ENCODE results near the gene POU3F2.

POU3F2 gene

DNA sequence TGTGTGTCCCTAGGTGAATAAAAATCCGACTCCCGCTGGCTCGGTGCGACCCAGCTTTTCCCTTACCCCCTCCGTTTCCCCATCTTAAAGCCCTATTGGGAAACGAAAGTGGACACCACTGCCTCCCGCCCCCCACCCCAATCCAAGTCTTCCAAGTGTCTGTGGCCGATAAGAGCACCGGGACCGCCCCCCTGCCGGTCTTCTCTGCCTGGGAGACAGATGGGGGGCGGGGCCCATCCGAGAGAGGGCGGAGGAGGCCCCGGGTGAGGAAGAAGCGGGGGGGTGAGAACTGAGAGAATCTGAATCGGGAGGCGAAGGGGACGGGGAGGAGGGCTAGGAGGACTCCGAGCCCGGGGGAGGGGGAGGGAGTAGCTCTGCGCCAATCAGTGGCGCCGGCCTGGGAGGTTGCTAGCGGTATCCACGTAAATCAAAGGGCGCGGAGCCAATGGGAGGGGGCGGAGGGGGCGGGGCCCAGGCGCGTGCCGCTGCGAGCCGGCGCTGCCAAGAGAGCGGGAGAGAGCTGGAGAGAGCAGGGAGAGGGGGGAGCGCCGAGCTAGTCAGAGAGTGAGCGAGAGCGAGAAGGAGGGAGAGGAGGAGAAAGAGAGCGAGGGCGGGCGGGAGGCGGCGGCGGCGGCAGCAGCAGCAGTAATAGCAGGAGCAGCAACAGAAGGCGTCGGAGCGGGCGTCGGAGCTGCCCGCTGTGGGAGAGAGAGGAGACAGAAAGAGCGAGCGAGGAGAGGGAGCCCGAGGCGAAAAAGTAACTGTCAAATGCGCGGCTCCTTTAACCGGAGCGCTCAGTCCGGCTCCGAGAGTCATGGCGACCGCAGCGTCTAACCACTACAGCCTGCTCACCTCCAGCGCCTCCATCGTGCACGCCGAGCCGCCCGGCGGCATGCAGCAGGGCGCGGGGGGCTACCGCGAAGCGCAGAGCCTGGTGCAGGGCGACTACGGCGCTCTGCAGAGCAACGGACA, at the start of gene POU3F2:
Gene POU3F2, plus strand, starts transcription at position 515 of the 972 bp plus-strand sequence. Its CDS starts 300 bp downstream, at position 815.
- DNase-seq (ENCODE audit: low read depth), result peak; percentile 57

DNA sequence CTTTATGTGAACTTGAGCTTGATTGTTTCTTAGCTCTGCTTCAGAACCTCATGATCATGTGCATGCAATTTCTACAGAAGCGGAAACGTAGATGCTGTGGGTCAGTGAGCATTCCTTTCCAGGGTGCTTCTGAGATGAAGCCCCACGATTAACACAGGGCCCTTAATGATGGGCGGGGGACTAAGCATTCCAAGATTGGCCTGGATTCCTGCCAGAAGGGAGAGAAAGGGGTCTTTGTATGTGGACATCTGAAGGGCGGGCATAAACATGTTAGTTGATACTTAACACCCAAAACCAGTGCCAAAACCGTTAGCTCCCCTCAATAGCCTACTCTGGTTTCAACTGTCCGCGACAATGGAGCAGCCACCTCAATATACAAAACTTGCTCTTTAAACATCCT, 46.9 kb upstream of the POU3F2 start:
- DNase-seq (ENCODE audit: low read depth), result no peak

DNA sequence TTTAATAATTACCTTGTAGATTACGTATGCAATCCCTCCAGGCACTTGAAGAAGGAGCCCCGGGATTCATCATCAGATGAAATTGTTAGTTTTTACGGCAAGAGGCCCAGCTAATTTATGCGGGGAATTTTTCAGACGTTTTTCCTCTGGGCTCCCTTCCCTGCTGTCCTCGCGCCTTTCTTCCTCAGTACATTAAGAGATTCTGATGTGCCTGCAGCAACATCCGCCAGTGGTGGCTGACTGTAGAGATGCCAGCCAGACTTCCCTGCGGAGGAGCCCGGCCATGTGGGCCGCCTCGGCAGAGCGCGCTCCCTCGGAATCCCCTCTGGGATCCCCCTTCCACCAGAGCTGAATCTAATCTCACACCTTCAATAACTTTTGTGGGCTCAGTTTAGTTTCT, 46.4 kb upstream of the POU3F2 start:
- no peak for DNase-seq (ENCODE audit: low read depth)

DNA sequence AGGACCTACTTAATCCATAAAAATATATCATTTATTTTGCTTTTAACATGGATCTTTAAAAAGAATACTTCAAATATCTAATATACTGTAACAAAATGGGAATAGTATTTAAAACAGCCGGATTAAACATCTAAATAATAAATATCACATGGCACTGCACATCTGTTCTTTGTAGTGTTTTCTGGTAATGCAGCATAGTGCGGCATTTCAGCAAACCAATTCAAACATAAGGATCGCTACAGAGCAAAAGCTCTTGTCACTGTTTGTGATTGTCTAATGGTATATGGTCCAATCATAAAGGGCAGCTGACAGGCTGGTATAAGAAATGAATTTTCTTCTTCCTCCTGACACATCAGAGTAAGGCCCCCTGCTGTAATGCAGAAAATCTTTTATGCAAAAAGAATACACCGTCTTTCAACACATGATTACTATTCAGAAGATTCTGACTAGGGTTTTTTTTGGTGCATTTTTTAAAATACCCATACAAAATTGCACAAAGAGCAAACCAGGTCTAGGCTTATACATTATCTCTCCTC, 40.0 kb upstream of the POU3F2 start:
- no peak for DNase-seq (ENCODE audit: low read depth)

DNA sequence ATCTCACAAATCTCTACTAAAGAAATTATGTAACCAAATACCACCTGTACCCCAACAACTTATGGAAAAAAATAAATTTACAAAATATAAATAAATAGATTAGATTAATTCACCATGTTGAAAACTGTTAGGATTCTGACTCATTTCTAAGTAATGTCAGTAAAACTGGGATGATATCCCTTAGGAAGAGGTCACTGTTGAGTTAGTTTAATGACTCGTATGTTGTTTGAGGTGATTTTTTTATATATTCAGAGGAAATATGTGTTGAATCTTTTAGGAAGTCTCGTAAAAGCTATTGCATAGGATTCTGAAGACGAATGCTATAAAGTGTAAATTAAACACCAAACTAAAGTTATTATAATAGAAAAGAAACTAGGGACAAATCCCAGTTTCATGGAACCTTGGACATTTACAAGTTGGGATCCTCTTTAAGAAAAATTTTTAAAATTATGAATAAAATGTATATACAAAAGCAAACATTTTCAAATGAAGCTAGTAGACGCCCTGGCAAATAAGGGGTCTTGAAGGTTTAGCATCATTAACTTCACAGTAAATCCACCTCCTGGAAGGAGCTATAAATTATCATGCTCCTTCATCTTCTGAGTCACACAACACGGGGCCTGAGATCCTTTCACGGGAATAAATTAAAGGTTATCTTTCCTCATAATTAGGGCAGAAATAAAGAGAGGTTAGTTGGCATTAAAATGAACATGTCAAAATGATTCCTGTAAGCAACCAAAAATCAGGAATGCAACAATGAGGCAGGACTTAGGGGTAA, 37.0 kb upstream of the POU3F2 start:
- no peak for DNase-seq (ENCODE audit: low read depth)

DNA sequence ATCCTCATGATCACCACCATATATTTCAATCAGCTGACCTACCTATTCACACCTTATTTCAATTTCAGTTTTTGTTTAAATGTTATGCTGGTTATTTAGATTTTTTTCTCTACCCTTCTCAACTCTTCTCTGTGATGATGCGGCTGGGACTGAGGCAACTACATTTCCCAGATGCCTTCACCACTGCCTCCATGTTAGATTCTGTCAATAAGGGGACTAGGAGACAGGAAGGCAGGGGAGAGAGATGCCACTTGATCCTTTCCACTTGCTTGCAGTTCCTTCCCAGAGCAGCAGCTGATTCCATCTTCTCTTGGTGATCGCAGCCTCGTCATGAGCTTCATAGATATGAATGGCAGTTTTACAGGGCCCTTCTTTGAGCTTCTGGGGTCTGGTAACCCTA, 33.5 kb upstream of the POU3F2 start:
- no peak for DNase-seq (ENCODE audit: low read depth)

DNA sequence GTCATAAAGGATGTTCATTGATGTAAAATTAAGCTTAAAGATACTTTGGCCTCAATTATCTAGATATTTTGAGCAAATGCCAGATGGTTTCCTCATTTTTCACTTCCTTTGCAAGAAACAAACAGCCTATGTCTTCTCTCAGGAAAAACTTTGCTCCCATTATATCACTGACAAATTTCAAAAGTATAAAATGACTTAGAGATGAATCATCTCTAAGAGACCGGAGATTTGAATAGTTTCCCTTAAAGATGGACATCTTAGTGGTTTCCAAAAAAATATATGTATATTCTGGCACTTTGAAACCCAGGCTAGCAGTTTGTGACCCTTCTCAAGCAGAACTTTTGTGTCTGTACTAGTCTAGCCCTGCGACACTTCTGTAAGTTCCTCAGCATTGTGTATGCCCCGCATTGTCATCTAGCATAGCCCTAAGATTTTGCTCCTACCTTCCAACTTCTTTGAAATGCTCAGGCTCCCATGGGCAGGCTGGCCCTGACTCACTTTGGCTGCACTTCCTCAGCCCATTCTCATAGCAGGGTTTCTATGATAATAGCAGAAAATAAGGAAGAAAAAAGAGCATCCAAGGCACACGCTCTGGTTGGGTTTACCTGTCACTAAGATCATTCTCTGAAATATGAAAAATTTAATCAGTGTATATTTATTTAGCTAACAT, 25.7 kb upstream of the POU3F2 start:
- no peak for DNase-seq (ENCODE audit: low read depth)

DNA sequence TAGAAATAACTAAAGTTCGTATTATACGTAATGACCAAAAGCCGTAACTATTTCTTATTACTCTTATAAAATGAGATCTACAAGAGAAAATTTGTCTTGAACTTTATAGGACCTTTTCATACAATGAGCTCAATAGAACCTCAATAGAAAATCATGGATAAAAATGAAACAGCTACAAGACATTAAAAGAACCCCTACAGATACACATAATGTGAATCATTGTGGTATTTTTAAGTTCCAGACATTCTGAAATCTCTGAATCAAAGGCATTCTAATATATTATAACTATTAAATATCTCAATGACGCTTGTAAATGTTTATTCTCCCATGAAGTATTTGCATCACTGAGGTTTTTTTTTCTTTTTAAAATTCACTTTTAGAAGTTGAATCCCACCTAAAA, 22.2 kb upstream of the POU3F2 start:
- no peak for DNase-seq (ENCODE audit: low read depth)

DNA sequence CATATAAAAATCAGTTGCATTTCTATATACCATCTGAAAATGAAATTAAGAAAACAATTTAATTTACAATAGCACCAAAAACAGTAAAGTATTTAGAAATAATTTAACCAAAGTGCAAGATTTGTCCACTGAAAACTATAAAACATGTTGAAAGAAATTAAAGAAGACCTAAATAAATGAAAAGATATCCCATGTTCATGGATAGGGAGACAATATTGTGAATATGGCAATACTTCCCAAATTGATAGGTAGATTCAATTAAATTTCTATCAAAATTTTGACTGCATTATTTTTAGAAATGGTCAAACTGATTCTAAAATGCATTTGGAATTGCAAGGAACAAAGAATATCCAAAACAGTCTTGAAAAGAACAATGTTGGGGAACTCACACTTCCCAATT, 17.6 kb upstream of the POU3F2 start:
- DNase-seq (ENCODE audit: low read depth), result no peak

DNA sequence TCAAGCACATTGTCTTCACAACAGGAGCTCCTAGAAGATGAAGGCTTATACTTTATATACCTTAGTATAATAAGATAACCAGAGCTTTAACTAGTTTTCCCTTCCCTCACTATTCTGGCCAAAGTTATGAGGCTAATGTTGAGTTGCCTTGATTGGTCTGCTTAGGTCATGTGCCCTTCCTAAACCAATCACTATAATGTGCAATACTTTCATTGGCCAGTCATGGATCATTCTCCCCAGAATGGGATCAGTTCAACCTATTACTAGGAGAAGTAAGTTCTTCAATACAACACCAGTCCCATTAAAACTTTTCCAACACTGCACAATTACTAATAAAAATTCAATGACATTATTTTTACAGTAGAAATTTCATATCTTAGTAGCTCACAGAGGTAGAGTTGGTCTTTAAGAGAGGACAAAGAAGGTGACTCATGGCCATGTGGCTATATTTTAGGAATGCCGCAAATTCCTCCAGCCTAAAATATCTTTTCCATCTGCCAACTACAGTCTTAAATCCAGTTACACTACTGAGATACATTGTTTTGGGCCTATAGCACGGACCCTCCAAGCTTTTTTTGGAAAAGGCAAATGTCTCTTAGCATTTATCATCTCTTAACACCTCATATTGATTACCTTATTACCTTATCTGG, 12.5 kb upstream of the POU3F2 start:
- no peak for DNase-seq (ENCODE audit: low read depth)

DNA sequence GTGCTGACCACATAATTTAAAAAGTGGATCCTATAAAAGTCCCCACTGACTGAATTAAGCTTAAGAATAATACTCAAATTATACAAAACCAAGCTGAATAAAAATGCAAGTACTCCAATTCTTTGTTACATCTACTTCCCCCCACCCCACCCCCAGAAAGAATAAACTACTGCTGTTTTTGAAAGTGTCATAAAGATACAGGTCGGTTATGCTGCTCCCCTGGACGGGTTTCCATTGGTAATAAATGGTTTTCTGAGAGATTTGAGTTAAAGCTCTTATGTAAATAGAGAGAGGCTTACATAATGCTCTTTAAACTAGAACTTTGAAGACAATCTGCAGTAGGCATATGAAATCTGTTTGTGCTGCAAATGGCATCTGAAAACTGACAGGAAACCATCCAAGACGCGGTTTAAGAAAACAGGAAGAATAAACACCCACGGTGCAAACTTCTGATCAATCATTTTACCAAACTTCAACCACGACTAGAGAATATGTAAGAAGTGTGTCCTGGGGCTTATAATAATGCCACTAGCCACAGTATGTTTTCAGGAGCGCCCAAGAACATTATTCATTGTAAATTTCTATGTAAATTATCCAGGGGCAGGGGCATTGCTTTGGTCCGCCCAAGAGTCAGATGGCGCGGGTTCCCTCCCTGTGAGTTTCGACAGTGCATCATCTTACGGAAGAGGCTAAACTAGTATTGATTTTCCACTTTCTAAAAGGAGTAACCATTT, 10.8 kb upstream of the POU3F2 start:
- no peak for DNase-seq (ENCODE audit: low read depth)

DNA sequence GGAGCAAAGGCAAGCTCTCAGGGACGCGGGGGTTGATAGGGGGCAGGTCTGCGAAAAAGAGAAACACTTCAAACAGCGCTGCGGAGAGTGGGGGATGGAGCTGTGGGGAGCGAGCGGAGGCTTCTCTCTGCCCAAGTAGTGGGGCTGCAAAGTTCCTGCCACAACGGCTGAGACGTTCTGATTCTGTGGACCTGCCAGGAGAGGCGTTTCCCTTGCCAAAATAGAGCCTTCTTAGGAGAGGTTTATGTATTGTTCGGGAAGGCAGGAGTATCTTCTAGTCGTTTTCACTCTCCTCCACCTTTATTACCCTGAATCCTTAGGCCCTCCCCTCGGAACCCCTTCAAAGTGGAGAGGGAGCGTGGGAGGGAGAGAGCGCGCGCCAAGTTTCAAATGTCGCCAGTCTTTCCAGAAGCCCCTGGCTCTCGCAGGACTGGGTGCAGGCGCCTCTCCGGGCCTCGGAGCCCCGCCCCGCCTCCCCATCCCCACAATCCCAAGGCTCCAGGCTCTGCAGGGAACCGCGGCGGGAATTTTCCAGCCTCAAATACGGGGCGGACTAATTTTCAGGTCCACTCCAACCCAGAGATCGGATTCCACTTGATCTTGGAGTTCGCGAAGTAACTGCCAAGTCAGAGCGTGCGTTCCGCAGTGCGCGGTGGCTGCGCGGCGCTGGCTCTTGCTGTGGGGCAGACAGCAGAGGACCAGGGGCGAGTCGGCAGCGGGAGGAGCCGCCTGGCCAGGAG, 10.0 kb upstream of the POU3F2 start:
- no peak for DNase-seq (ENCODE audit: low read depth)

DNA sequence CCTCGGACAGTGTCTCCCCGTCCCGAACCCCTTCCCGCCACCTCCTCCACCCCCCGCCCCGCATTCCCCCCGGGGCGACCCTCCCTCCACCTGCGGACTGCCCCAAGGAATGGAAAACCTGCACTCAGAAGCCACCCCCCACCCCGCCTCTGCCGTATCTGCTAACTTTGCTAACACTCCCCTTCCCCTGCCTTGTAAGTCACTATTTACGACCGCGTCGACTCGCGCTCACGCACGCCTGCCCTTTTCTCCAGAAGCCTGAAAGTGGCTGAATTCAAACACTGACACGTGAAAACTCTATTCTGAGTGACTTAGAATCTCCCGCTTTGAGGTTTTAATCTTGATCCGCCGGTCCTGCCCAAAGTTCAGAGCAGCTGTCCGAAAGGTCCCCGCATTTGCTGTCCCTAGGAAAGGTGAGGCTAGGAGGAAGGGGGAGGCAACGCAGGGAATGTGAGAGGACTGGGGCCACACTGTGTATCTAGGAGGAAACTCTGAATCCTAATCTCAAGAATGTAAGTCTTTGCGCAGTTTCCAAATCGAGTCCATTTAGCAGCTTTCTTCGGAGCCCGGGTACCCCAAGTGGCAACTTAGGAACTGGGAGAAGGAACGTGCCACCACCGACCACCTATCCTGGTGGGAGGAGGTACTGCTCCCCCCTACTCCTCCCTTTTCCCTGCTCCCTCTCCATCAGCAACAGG, 9.3 kb upstream of the POU3F2 start:
- no peak for DNase-seq (ENCODE audit: low read depth)

DNA sequence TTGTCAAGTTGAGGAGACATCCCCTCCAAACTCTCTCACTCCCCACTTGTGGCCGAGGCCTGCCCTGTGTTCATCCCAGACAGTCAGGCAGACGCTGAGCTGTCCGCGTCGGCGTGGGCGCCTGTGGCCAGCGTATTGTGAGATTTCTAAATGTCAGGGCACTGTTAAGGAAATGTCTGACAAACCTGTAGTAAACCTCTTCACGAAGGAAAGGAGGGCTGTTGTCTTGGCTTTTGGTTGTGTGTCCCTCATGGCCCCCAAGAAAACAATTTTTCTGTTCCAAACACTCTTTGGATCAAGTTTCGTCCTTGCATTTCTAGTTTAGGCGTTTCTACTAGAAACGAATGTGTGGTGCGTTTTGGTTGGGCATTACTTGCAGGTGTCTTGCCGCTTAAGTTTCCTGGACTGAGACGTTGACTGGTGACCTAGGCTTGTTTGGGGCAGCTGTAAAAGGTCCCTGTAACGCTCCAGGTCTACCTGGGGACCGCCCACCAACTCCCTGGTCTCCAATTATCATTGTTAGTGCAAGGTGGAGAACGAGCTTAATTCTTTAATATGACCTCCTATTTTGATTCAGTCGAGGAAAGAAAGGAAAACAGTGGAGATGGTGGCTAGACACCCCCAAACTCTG, 8.7 kb upstream of the POU3F2 start:
- DNase-seq (ENCODE audit: low read depth), result no peak

DNA sequence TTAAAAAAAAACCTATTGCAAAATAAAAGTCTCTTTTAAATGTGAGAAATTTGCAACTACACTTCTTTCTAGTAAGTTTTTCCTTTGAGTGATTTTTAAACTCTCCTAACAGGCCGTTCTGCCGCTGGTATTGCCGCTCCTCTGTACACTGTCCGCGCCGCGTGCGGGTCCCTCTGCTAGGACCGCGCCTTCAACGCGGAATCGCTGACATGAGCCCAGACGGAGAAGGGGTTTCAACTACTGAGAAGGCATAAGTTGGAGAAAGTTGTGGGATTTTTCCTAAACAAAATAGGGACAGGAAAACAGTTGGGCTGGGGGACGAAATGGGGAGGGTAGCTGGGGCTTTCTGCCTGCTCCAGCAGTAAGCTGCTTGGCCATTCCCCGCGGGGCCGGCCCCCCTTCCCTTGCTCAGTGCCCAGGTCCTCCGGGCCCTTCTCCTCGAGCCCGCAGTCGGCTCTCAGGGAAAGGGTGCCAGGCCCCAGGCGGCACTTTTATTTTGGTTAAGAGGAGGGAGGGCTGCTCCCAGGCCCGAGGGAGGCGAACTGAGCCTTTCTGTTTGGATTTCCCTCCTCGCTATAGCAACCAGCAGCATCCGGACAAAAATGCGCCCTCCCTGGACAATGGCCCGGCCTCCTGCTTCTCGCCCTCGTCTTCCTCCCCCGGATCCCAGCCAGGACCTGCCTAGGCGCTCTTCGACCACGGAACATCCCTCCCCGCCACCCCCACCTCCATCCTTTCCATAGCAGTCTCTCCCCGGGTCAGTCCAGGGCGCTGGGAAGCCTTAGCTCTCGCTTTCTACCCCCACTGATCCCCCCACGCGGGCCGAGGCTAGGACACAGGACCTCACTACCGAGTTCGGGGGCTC, 6.8 kb upstream of the POU3F2 start:
- DNase-seq (ENCODE audit: low read depth), result no peak

DNA sequence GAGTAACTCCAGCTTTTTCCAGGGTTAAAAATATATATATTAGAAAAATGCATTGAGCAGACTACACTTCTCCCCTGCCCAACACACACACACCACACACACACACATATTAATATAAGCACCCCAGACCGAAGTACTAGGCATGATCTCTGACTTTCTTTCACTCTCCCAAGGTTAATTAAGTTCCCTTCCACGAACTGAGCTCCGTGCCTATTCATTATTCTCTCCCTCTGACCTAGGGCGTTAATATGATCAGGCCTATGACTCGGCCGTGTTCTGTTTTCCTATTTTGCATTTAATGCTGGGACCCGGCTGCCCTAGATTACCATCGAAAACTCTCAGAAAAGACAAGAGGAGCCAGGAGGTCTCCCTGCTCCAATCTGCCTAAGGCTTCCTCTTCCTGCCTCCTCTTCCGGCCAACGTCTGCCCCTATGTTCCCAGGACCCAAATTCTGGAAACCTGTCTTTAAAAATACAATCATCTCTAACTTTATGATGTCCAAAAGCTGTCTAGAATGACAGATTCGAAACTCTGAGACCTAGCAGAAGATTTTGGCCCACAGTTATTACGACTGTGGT, 6.1 kb upstream of the POU3F2 start:
- no peak for DNase-seq (ENCODE audit: low read depth)

DNA sequence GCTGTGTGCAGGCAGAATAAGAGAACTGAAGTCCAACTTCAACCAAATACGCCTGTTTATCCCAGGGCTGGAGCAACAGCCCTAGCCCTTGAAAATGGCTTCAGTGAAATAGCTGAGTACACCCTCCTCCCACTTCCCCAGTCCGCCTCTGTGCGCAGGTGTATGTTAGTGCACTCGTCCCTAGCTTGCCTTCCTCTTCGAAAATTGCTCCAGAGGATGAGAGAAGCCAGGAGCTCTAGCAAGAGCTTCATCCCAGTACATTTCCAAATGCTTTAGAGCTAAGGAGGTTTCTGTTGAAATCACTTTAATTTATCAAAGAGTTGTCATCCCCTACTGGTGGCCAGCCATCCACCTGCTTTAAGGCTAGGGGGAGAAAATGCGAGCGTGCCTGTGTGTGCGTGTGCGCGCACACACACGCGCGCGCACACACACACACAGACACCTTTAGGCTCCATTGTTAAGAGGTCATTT, 5.4 kb upstream of the POU3F2 start:
- no peak for DNase-seq (ENCODE audit: low read depth)

DNA sequence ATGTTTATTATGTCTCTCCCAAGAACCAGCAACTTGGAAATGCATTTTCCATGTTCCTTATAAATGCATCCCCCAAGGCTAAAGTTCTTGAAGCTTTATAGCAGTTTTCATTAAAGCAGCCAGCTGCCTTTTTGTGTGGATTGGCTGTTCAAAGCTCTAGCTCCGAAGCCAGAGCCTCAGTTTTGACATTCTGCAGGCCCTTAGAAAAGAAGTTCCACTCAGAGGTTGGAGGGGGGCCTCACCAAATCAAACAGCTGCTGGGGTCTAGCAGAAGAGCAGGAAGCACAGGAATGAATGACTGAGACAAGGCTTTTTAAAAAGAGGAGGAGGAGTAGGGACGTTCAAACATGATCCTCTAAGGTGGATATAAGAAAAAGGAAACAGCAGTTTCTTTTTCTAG, 4.2 kb upstream of the POU3F2 start:
- no peak for DNase-seq (ENCODE audit: low read depth)

All from activated T-cell treated with anti-CD3 and anti-CD28 coated beads for 48 hours (primary cell).